Mesenchymal stem cell (in vitro differentiated cells and primary cell): ENCODE data around the gene ANOS1.

Experiments used
- DNase-seq: peaks from one replicate; pipeline ENCODE4 v3.0.0-alpha.2; 2013
- H2AFZ ChIP-seq: one replicate; pipeline ENCODE4 v1.6.1; 2013; ENCODE audit warnings: low read depth, mild to moderate bottlenecking, control low read depth, inconsistent platforms, low read length, moderate library complexity
- H2AK5ac ChIP-seq: 2 replicates; pipeline ENCODE4 v1.6.1; 2013; ENCODE audit warnings: low read length, moderate library complexity, mild to moderate bottlenecking, inconsistent platforms; ENCODE audit not compliant: severe bottlenecking
- H2BK120ac ChIP-seq: one replicate; pipeline ENCODE4 v1.6.1; 2013; ENCODE audit warnings: low read depth, mild to moderate bottlenecking, inconsistent platforms, low read length, moderate library complexity
- H2BK12ac ChIP-seq, 2 experiments: one replicate each; pipeline ENCODE4 v1.6.1; 2013; ENCODE audit warnings: inconsistent platforms in 2 of 2, low read length in 2 of 2, mild to moderate bottlenecking in 2 of 2, moderate library complexity in 2 of 2, control low read depth in 1 of 2
- H2BK15ac ChIP-seq: one replicate; pipeline ENCODE4 v1.6.1; 2013; ENCODE audit warnings: mild to moderate bottlenecking, low read depth, inconsistent platforms; ENCODE audit not compliant: poor library complexity, severe bottlenecking
- H2BK5ac ChIP-seq: 2 replicates; pipeline ENCODE4 v1.6.1; 2013; ENCODE audit warnings: low read depth, mild to moderate bottlenecking, low read length, control low read depth, inconsistent platforms; ENCODE audit not compliant: poor library complexity, severe bottlenecking
- H3K14ac ChIP-seq, 2 experiments: one replicate each; pipeline ENCODE4 v1.6.1; 2013; ENCODE audit warnings: inconsistent platforms in 2 of 2, low read length in 2 of 2, control low read depth in 1 of 2, mild to moderate bottlenecking in 1 of 2, moderate library complexity in 1 of 2
- H3K18ac ChIP-seq, 2 experiments: one replicate each; pipeline ENCODE4 v1.6.1; 2013; ENCODE audit warnings: inconsistent platforms in 2 of 2, low read length in 2 of 2, control low read depth in 1 of 2, low read depth in 1 of 2, mild to moderate bottlenecking in 1 of 2
- H3K23ac ChIP-seq, 2 experiments: one replicate each; pipeline ENCODE4 v1.6.1; 2013; ENCODE audit warnings: inconsistent platforms in 2 of 2, low read length in 2 of 2, mild to moderate bottlenecking in 2 of 2, moderate library complexity in 2 of 2, control low read depth in 1 of 2
- H3K27ac ChIP-seq: 2 replicates; pipeline ENCODE4 v1.5.1; 2013; ENCODE audit warnings: mild to moderate bottlenecking, moderate library complexity, low read length, control low read depth, inconsistent platforms; ENCODE audit not compliant: poor library complexity, severe bottlenecking
- H3K27me3 ChIP-seq, 2 experiments: 2 replicates each; pipeline versions ENCODE4 v1.6.1 to v1.7.0; 2013; ENCODE audit warnings: low read length in 2 of 2, mild to moderate bottlenecking in 2 of 2, moderate library complexity in 2 of 2, control low read depth in 1 of 2, inconsistent platforms in 1 of 2; ENCODE audit not compliant: control insufficient read depth in 1 of 2, insufficient read depth in 1 of 2
- H3K36me3 ChIP-seq, 2 experiments: 2 replicates each; pipeline versions ENCODE4 v1.6.1 to v1.7.0; 2013; ENCODE audit warnings: low read length in 2 of 2, control low read depth in 1 of 2, inconsistent platforms in 1 of 2, low read depth in 1 of 2, mild to moderate bottlenecking in 1 of 2; ENCODE audit not compliant: insufficient read depth in 2 of 2, control insufficient read depth in 1 of 2
- H3K4ac ChIP-seq, 2 experiments: one replicate each; pipeline ENCODE4 v1.6.1; 2013; ENCODE audit warnings: inconsistent platforms in 2 of 2, low read length in 2 of 2, mild to moderate bottlenecking in 2 of 2, moderate library complexity in 2 of 2, control low read depth in 1 of 2, low read depth in 1 of 2
- H3K4me1 ChIP-seq: 2 replicates; pipeline ENCODE4 v1.6.1; 2013; ENCODE audit warnings: low read depth, low read length, control low read depth; ENCODE audit not compliant: control insufficient read depth, insufficient read depth
- H3K4me2 ChIP-seq: 2 replicates; pipeline ENCODE4 v1.6.1; 2013; ENCODE audit warnings: low read length, mild to moderate bottlenecking, inconsistent platforms; ENCODE audit not compliant: poor library complexity, severe bottlenecking
- H3K4me3 ChIP-seq, 2 experiments: 2 replicates each; pipeline versions ENCODE4 v1.5.1 to v1.7.0; 2013; ENCODE audit warnings: low read length in 2 of 2, mild to moderate bottlenecking in 2 of 2, control low read depth in 1 of 2, low read depth in 1 of 2; ENCODE audit not compliant: insufficient read depth in 1 of 2
- H3K79me1 ChIP-seq: replicated peaks from 2 replicates; pipeline ENCODE4 v1.6.1; 2013; ENCODE audit warnings: mild to moderate bottlenecking, control low read depth, low read length, inconsistent platforms; ENCODE audit not compliant: poor library complexity, severe bottlenecking
- H3K9ac ChIP-seq: 2 replicates; pipeline ENCODE4 v1.7.0; 2013; ENCODE audit warnings: mild to moderate bottlenecking, low read length, moderate library complexity
- H3K9me3 ChIP-seq: 2 replicates; pipeline ENCODE4 v1.7.0; 2013; ENCODE audit warnings: mild to moderate bottlenecking, low read length; ENCODE audit not compliant: control insufficient read depth
- H4K8ac ChIP-seq: one replicate; pipeline ENCODE4 v1.6.1; 2013; ENCODE audit warnings: inconsistent platforms, mild to moderate bottlenecking, low read length, moderate library complexity
- H4K91ac ChIP-seq: one replicate; pipeline ENCODE4 v1.6.1; 2013; ENCODE audit warnings: mild to moderate bottlenecking, low read length, inconsistent platforms
- WGBS: methylation state at CpG from one replicate; pipeline ENCODE4 v1.1.7; 2013; ENCODE audit warnings: mixed read lengths; 5-methylcytosine and 5-hydroxymethylcytosine counted together

Gene ANOS1

DNA sequence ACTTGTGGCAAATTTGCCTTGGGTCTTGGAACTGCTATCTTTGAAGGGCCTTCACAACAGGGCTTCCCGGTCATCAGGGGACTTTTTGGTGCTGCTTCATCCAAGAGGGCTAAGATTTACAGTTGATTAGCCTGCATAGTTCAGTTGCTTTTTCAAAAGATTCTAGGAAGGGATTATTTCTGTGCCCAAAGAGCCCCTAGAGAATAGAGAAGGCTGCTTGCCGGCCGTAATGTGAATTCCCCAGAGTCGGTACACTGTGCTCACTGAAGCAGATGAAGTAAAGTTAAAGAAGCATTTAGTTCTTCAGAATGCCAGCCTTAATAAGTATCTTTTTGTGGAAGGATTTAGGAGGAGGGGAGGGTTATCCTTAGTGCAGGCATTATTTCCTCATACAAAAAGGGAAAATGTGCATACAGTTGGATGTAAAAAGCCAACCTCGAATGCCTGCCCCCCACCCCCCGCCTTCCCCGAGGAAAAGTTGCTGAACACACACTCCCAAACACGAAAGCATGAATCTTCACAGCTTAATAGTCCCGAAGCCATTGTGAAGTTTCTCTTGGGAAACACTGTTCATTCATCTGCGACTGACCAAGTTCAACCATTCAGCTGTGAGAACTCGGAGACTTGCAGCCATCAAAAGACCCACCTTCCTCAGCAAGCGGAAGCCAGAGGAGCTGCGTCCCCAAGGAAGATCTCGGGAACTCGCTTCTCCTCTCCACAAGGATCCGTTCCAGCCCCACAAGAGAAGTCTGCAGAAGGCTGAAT, 47.6 kb downstream of the ANOS1 start:
- Histone ChIP-seq H3K9me3 (no peaks in the 10 kb centered on the region), H3K27me3 (no peaks in the 10 kb centered on the region), H4K8ac (no peak overlapping the region), H3K79me1 (no peaks in the 10 kb centered on the region), H2BK5ac (no peak overlapping the region), H3K4me3 (no peak overlapping the region), H4K91ac (no peak overlapping the region), H3K36me3 (no peaks in the 10 kb centered on the region), H3K14ac (no peak overlapping the region), H2BK12ac (no peak overlapping the region), H3K4ac (no peak overlapping the region), H2BK15ac (no peak overlapping the region), H3K9ac (no peak overlapping the region), H3K4me2 (peak overlapping the region; percentile 37), H2AFZ (no peak overlapping the region), H3K23ac (no peak overlapping the region), H3K18ac (no peak overlapping the region), H3K27ac (no peak overlapping the region), H3K4me1 (no peaks in the 10 kb centered on the region), H2AK5ac (no peak overlapping the region), H2BK120ac (no peak overlapping the region)
- DNase-seq: no peak
- WGBS: 64% methylated on average over 16 of the region's 16 CpGs

DNA sequence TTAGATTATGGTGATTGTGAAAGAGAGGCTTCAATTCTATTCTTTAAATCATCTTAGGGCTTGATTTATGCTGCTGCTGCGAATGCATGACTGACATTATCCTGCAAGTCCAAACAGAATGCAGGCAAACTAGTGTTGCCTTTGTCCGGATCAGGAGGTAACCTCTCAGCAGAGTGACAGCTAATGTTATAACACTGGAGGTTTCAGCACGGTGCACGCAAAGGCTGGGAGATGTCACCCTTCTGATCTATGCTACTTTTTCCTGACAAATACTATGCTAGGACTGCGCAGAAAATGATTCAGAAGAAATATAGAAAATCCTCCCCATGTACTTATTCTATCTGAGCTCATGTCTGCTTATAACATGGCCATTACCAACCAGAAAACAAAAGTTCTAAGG, 48.2 kb downstream of the ANOS1 start:
- Histone ChIP-seq H2BK120ac (no peak overlapping the region), H3K18ac (no peak overlapping the region), H3K4me3 (no peak overlapping the region), H3K79me1 (no peaks in the 10 kb centered on the region), H4K8ac (no peak overlapping the region), H3K4me2 (no peak overlapping the region), H2BK5ac (no peak overlapping the region), H3K4ac (no peak overlapping the region), H3K27me3 (no peaks in the 10 kb centered on the region), H3K14ac (no peak overlapping the region), H2BK12ac (no peak overlapping the region), H3K4me1 (no peaks in the 10 kb centered on the region), H3K36me3 (no peaks in the 10 kb centered on the region), H3K27ac (no peak overlapping the region), H3K9me3 (no peaks in the 10 kb centered on the region), H4K91ac (no peak overlapping the region), H3K9ac (no peak overlapping the region), H2AFZ (no peak overlapping the region), H2AK5ac (no peak overlapping the region), H2BK15ac (no peak overlapping the region), H3K23ac (no peak overlapping the region)
- 82% methylated on average over 4 of the region's 5 CpGs for WGBS
- DNase-seq: no peak

DNA sequence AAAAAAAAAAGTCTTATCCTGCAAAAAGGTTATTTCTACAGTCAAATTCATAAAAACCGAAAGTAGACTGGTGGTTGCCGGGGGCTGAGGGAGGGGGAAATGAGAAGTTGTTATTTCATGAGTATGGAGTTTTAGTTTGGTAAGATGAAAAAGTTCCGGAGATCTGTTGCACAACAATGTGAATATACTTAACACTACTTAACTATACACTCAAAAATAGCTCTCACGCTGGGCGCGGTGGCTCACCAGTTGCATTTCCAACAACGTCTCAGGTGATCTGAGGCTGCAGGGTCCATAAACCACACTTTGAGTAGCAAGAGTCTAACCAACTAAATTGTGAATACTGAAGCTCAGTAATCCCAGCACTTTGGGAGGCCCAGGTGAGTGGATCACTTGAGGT, 52.4 kb downstream of the ANOS1 start:
- no peaks in the 10 kb centered on the region for H3K4me1 ChIP-seq
- no peaks in the 10 kb centered on the region for H3K9me3 ChIP-seq
- H2BK120ac ChIP-seq: no peak overlapping the region
- WGBS: 92% methylated on average over 2 of the region's 7 CpGs
- no peak overlapping the region for H3K4me2 ChIP-seq
- no peaks in the 10 kb centered on the region for H3K79me1 ChIP-seq
- H3K36me3 ChIP-seq: no peaks in the 10 kb centered on the region
- no peak overlapping the region for H3K9ac ChIP-seq
- no peaks in the 10 kb centered on the region for H3K27me3 ChIP-seq
- no peak overlapping the region for H3K14ac ChIP-seq
- H2BK12ac ChIP-seq: no peak overlapping the region
- H3K23ac ChIP-seq: no peak overlapping the region
- no peak for DNase-seq
- H3K4me3 ChIP-seq: no peak overlapping the region
- no peak overlapping the region for H4K91ac ChIP-seq
- H3K4ac ChIP-seq: no peak overlapping the region
- H2BK15ac ChIP-seq: no peak overlapping the region
- H2BK5ac ChIP-seq: no peak overlapping the region
- H3K18ac ChIP-seq: no peak overlapping the region
- no peak overlapping the region for H2AK5ac ChIP-seq
- no peak overlapping the region for H2AFZ ChIP-seq
- no peak overlapping the region for H4K8ac ChIP-seq
- H3K27ac ChIP-seq: no peak overlapping the region

DNA sequence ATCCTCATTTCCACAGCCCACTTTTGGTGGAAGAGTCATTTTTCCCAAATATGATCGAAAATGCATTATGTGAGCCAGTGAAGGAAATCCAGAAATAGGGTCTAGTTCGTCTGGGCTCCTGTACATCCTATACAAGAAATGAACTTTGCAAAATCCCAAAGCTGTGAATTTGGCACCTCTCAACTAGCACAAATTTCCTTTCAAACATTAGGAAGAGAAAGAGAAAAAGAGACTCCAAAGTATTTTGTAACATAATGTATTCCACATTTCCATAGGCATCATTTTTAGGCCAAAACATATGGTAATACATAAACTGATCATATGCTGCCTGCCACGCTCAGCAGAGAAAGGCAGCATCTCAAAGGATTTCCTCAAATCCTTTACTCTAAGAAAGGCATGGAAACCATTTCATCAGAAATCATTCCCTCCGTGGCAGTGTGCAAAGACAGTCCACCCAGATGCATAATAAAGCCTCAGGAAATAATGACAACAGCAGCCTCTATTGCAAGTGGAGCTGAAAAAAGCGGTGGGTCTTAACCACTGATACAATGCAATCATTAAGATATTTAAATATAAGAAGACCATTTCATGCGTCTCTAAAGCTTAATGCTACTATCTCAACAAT, 56.8 kb downstream of the ANOS1 start:
- H3K4ac ChIP-seq: no peak overlapping the region
- 59% methylated on average over 1 of the region's 6 CpGs for WGBS
- no peak overlapping the region for H2BK12ac ChIP-seq

More for the DNA sequence above, 56.8 kb downstream of the ANOS1 start:
- H3K18ac ChIP-seq: no peak overlapping the region
- no peak overlapping the region for H2AK5ac ChIP-seq
- no peaks in the 10 kb centered on the region for H3K36me3 ChIP-seq
- H3K9ac ChIP-seq: no peak overlapping the region
- no peaks in the 10 kb centered on the region for H3K9me3 ChIP-seq
- H3K4me2 ChIP-seq: no peak overlapping the region
- no peak overlapping the region for H3K27ac ChIP-seq
- no peak overlapping the region for H4K91ac ChIP-seq
- no peak overlapping the region for H2BK120ac ChIP-seq
- no peak overlapping the region for H3K14ac ChIP-seq
- no peak overlapping the region for H3K23ac ChIP-seq
- H3K79me1 ChIP-seq: no peaks in the 10 kb centered on the region
- no peak overlapping the region for H4K8ac ChIP-seq
- H2BK15ac ChIP-seq: no peak overlapping the region
- H3K4me3 ChIP-seq: no peak overlapping the region
- no peak overlapping the region for H2BK5ac ChIP-seq
- H3K27me3 ChIP-seq: no peaks in the 10 kb centered on the region
- H3K4me1 ChIP-seq: no peaks in the 10 kb centered on the region
- DNase-seq: no peak
- H2AFZ ChIP-seq: no peak overlapping the region
